Smooth muscle cell of bladder (primary cell): ENCODE data around the gene PRR32. TPM values are rescaled to one million over a fixed set of nuclear protein-coding genes. Genes with fewer than 3 reads are reported as not detected.

ENCODE experiments used
- total RNA-seq: library from RNA; depleted of rRNA; stranded (reverse); fragments of >200 nt; gene quantifications from 2 replicates; pipeline ENCODE4 v1.2.3, GENCODE V29; 2014

The PRR32 gene
- total RNA-seq, result not detected in 2 replicates

GRCh38 chrX:126819429-126819828 is at the start of gene PRR32:
Gene PRR32 (plus strand): TSS chrX:126819729. CDS start chrX:126819844, 115 bp downstream.

